MCF 10A (cell line): Measurements from ENCODE around the gene CDKN3. TPM values are rescaled to one million over a fixed set of nuclear protein-coding genes. Genes with fewer than 3 reads are reported as not detected.
"Not testable (repeated sequence)": the region's sequence is repeated elsewhere in the genome, so short reads cannot be mapped to it uniquely, and the experiment has no call there.

ENCODE experiments used
- BruUV-seq: library from RNA; stranded (reverse); fragments of 400-500 nt; replicated peaks from 2 replicates; lab custom pipeline; 2021; lab: Mats Ljungman, UMichigan
- CTCF ChIA-PET: fragments of 300-600 bp; sonication (Branson Sonifier 250); formaldehyde crosslinking; extraction: SDS; loops from one replicate; lab custom pipeline; 2021; ENCODE audit warnings: antibody characterized with exemption, inconsistent platforms; lab: Yijun Ruan, JAX
- POLR2A ChIA-PET: fragments of 300-600, 350-650 bp; sonication (Branson Sonifier 250); formaldehyde crosslinking; extraction: SDS; loops from one replicate; lab custom pipeline; 2020; ENCODE audit warnings: antibody characterized with exemption, inconsistent platforms; lab: Yijun Ruan, JAX
- DNase-seq: peaks from one replicate; pipeline ENCODE4 v3.0.0-alpha.2; 2018; ENCODE audit not compliant: unreplicated experiment
- H3K27ac Mint-ChIP-seq: one replicate; pipeline ENCODE4 v1.8.0; 2022; ENCODE audit warnings: mild to moderate bottlenecking, low read depth, mixed read lengths; ENCODE audit not compliant: unreplicated experiment
- H3K27me3 Mint-ChIP-seq: one replicate; pipeline ENCODE4 v1.8.0; 2022; ENCODE audit warnings: mixed read lengths; ENCODE audit not compliant: insufficient read depth, unreplicated experiment
- H3K36me3 Mint-ChIP-seq: one replicate; pipeline ENCODE4 v1.8.0; 2022; ENCODE audit warnings: mild to moderate bottlenecking, moderate library complexity, mixed read lengths; ENCODE audit not compliant: insufficient read depth, unreplicated experiment
- H3K4me1 Mint-ChIP-seq: one replicate; pipeline ENCODE4 v1.8.0; 2022; ENCODE audit warnings: mixed read lengths; ENCODE audit not compliant: insufficient read depth, unreplicated experiment
- H3K4me3 Mint-ChIP-seq: one replicate; pipeline ENCODE4 v1.8.0; 2022; ENCODE audit warnings: mild to moderate bottlenecking, moderate library complexity, mixed read lengths; ENCODE audit not compliant: unreplicated experiment
- H3K9me3 Mint-ChIP-seq: one replicate; pipeline ENCODE4 v1.8.0; 2022; ENCODE audit warnings: mixed read lengths; ENCODE audit not compliant: unreplicated experiment
- intact Hi-C: fragments of 100-400 bp; cut with micrococcal nuclease; formaldehyde crosslinking; loops from 2 replicates; pipeline ENCODE4 v1.14.1; 2022
- total RNA-seq: library from RNA; stranded (reverse); gene quantifications from 2 replicates; pipeline ENCODE4 v1.2.3, GENCODE V29; 2022
- TF ChIP-seq, protein P1 (sequence below): fragments of 200-600 bp; IDR thresholded peaks from one replicate; pipeline ENCODE4 v1.8.0; 2022; ENCODE audit warnings: antibody characterized with exemption, mild to moderate bottlenecking; ENCODE audit not compliant: unreplicated experiment

Gene CDKN3
- total RNA-seq, 1 experiment from 2014 or later: 66.5 TPM

DNA sequence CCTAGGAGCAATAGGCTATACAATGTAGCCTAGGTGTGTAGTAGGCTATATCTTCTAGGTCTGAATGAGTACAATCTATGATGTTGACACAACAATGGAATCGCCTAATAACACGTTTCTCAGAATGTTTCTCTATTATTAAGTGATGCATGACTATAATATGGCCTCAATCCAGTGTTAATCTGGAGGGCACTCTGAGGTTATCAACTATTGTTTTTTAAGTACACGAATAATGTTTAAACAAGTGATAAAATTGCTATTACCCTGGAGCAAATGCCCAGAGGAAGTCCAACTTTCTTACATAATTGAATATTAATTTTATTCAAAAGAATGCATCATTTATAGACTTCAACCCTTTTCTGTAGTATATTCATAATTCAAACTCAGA, 60.8 kb downstream of the CDKN3 start:
- Mint-ChIP-seq H3K4me3 (no peak overlapping the region), H3K4me1 (no peaks in the 10 kb centered on the region), H3K9me3 (no peaks in the 10 kb centered on the region), H3K27me3 (no peaks in the 10 kb centered on the region), H3K27ac (no peak overlapping the region), H3K36me3 (peaks cover 7% of the 10 kb centered on the region)
- TF ChIP-seq, protein P1, sequence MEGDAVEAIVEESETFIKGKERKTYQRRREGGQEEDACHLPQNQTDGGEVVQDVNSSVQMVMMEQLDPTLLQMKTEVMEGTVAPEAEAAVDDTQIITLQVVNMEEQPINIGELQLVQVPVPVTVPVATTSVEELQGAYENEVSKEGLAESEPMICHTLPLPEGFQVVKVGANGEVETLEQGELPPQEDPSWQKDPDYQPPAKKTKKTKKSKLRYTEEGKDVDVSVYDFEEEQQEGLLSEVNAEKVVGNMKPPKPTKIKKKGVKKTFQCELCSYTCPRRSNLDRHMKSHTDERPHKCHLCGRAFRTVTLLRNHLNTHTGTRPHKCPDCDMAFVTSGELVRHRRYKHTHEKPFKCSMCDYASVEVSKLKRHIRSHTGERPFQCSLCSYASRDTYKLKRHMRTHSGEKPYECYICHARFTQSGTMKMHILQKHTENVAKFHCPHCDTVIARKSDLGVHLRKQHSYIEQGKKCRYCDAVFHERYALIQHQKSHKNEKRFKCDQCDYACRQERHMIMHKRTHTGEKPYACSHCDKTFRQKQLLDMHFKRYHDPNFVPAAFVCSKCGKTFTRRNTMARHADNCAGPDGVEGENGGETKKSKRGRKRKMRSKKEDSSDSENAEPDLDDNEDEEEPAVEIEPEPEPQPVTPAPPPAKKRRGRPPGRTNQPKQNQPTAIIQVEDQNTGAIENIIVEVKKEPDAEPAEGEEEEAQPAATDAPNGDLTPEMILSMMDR: no peak
- no TSS peak for BruUV-seq
- ChIA-PET CTCF (interaction anchor here (0.7 to 1.2 kb wide), 7 partner anchors 8 to 847 kb away, joined by 3 to 5 read pairs (median 4); no protein-coding TSS in a partner anchor), POLR2A (interaction anchor here (0.6 to 2.9 kb wide), 4 partner anchors 11 to 680 kb away, joined by 3 to 20 read pairs (median 4); no protein-coding TSS in a partner anchor)
- DNase-seq: no peak
- intact Hi-C loops: no loop called here

DNA sequence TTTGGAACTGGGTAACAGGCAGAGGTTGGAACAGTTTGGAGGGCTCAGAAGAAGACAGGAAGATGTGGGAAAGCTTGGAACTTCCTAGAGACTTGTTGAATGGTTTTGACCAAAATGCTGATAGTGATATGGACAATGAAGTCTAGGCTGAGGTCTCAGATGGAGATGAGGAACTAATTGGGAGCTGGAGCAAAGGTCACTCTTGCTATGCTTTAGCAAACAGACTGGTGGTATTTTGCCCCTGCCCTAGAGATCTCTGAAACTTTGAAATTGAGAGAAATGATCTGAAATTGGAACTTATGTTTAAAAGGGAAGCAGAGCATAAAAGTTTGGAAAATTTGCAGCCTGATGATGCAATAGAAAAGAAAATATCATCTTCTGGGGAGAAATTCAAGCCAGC, 61.7 kb downstream of the CDKN3 start:
- H3K27ac Mint-ChIP-seq, H3K4me1 Mint-ChIP-seq, H3K9me3 Mint-ChIP-seq, H3K36me3 Mint-ChIP-seq, DNase-seq, H3K4me3 Mint-ChIP-seq, BruUV-seq, intact Hi-C loops, H3K27me3 Mint-ChIP-seq: not testable (repeated sequence)
- ChIA-PET CTCF (interaction anchor here (0.6 kb wide), 1 partner anchor 59 kb away, joined by 7 read pairs; no protein-coding TSS in a partner anchor), POLR2A (interaction anchor here (0.9 to 1.8 kb wide), 2 partner anchors 10 to 30 kb away, joined by 4 to 7 read pairs; partner anchors contain the start of gene GMFB)

DNA sequence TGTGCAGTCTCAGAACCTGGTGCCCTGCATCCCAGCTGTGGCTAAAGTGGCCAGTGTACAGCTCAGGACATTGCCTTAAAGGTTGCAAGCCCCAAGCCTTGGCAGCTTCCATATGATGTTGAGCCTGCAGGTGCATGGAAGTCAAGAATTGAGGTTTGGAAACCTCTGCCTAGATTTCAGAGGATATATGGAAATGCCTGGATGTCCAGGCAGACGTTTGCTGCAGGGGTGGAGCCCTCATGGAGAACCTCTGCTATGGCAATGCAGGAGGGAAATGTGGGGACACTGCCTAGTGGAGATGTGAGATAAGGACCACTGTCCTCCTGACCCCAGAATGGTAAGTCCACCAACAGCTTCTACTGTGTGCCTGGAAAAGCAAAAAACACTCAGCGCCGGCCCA, 62.3 kb downstream of the CDKN3 start:
- DNase-seq: no peak
- Mint-ChIP-seq H3K4me1 (no peaks in the 10 kb centered on the region), H3K36me3 (no peaks in the 10 kb centered on the region), H3K4me3 (no peak overlapping the region), H3K27me3 (no peaks in the 10 kb centered on the region), H3K9me3 (no peaks in the 10 kb centered on the region), H3K27ac (no peak overlapping the region)
- intact Hi-C loops: no loop called here
- ChIA-PET CTCF (no interaction called here), POLR2A (interaction anchor here (0.9 to 1.8 kb wide), 2 partner anchors 10 to 29 kb away, joined by 4 to 7 read pairs; partner anchors contain the start of gene GMFB)
- BruUV-seq: no TSS peak
- TF ChIP-seq, protein P1: no peak

DNA sequence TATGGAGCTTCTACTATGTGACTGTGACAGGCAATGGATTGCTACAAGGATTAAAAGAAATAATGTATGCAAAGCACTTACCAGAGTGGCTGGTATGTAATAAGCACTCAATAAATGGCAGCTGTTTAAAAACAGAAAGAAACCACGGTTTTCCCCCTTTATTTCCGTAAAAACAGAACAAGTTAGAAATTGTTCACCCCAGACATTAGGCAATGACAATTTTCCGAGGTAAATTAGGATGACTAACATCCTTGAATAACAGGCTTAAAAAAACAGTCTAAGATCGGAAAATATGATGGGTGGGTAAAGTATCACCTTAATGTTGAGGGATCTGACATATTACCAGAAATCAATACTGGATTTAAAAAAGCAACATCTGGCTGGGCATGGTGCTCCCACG, 65.2 kb downstream of the CDKN3 start:
- Mint-ChIP-seq H3K9me3 (peaks cover 5% of the 10 kb centered on the region), H3K36me3 (no peaks in the 10 kb centered on the region), H3K4me1 (no peaks in the 10 kb centered on the region), H3K27ac (no peak overlapping the region), H3K4me3 (no peak overlapping the region), H3K27me3 (no peaks in the 10 kb centered on the region)
- peak; percentile 39 for DNase-seq
- POLR2A ChIA-PET: interaction anchor here (0.7 to 3.1 kb wide), 5 partner anchors 16 to 540 kb away, joined by 3 to 13 read pairs (median 4); partner anchors contain the start of gene CGRRF1
- intact Hi-C loops: no loop called here
- CTCF ChIA-PET: interaction anchor here (0.6 kb wide), 1 partner anchor 388 kb away, joined by 4 read pairs; no protein-coding TSS in a partner anchor
- no TSS peak for BruUV-seq
- TF ChIP-seq, protein P1: no peak
